ENCODE measurements around the gene HTR7. TPM values are rescaled to one million over a fixed set of nuclear protein-coding genes. Genes with fewer than 3 reads are reported as not detected.
"Not testable (repeated sequence)": the region's sequence is repeated elsewhere in the genome, so short reads cannot be mapped to it uniquely, and the experiment has no call there.

The HTR7 gene
- total RNA-seq, 8 experiments from 2014 or later: 0.14 to 3.5 (median 0.68) TPM

- in situ Hi-C loops (cut with MboI; ENCODE audit: low pct_unique_long_range_greater_than_20kb in 2 of 9, low sequenced_read_pairs in 9 of 9, unreplicated experiment in 9 of 9): no loop called here
- ATAC-seq (replicated peaks in 6 of 8): no peak
- Histone ChIP-seq H3K4me3 (no peak overlapping the region), H3K4me1 (replicated peaks in 1 of 2) (no peaks in the 10 kb centered on the region), H3K27ac (no peak overlapping the region)
- WGBS, 10 experiments: 21 to 100% (median 68%) methylated on average over 1 to 2 of the region's 2 CpGs; no CpG with 5 or more reads in 1 of the 10 experiments
Measured at GRCh38 chr10:90817128-90817889, 40.5 kb downstream of the HTR7 start.

DNA sequence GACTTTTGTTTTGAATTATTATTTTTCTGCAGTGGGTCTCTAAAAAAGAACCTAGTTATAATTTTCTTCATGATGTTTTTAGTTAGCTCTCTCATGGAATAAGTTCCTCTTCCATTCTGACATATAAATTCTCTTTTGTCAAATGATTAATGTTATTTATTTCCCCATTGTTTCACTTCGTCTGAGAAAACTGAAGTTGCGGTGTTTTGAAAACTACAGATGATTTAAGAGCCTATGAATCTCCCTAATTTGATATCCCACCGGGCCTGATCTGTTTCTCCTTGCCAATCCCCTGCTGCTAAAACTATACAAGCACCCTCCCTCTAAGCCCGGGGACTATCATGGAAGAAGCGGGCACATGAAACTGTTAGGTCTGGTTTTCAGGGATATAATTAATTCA is 41.4 kb downstream of the HTR7 start:
- ATAC-seq (replicated peaks in 6 of 8): no peak
- Histone ChIP-seq H3K27ac (no peak overlapping the region), H3K4me3 (no peak overlapping the region), H3K4me1 (replicated peaks in 1 of 2) (no peaks in the 10 kb centered on the region)
- in situ Hi-C loops (cut with MboI; ENCODE audit: low pct_unique_long_range_greater_than_20kb in 2 of 9, low sequenced_read_pairs in 9 of 9, unreplicated experiment in 9 of 9): no loop called here
- WGBS, 10 experiments: 33 to 91% (median 78%) methylated on average over 1 to 5 of the region's 5 CpGs

GRCh38 chr10:90813594-90814365 is 44.1 kb downstream of the HTR7 start:
- Histone ChIP-seq H3K4me3 (no peak overlapping the region), H3K27ac (no peak overlapping the region), H3K4me1 (replicated peaks in 1 of 2) (no peaks in the 10 kb centered on the region)
- in situ Hi-C loops (cut with MboI; ENCODE audit: low pct_unique_long_range_greater_than_20kb in 2 of 9, low sequenced_read_pairs in 9 of 9, unreplicated experiment in 9 of 9): no loop called here
- no peak for ATAC-seq (replicated peaks in 6 of 8)
- 49 to 100% (median 95%) methylated on average over 1 to 6 of the region's 7 CpGs; no CpG with 5 or more reads in 3 of the 10 experiments for WGBS, 10 experiments

DNA sequence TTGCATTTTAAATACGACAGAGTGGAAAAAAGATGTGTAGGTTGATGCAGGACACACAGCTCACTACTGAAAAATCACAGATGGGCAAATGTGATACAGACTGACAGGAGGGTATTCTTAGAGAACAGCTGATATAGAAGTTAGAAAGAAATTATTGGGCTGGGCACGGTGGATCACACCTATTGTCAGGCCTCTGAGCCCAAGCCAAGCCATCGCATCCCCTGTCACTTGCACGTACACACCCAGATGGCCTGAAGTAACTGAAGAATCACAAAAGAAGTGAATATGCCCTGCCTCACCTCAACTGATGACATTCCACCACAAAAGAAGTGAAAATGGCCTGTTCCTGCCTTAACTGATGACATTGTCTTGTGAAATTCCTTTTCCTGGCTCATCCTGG is 50.7 kb downstream of the HTR7 start:
- ATAC-seq (replicated peaks in 6 of 8); in situ Hi-C loops (cut with MboI; ENCODE audit: low pct_unique_long_range_greater_than_20kb in 2 of 9, low sequenced_read_pairs in 9 of 9, unreplicated experiment in 9 of 9); H3K4me3 ChIP-seq; H3K27ac ChIP-seq; H3K4me1 ChIP-seq (replicated peaks in 1 of 2): not testable (repeated sequence)
- 29 to 100% (median 80%) methylated on average over 1 to 4 of the region's 4 CpGs; no CpG with 5 or more reads in 5 of the 10 experiments for WGBS, 10 experiments

- ATAC-seq (replicated peaks in 6 of 8): no peak
- no peak overlapping the region for H3K4me3 ChIP-seq
- in situ Hi-C loops (cut with MboI; ENCODE audit: low pct_unique_long_range_greater_than_20kb in 2 of 9, low sequenced_read_pairs in 9 of 9, unreplicated experiment in 9 of 9): no loop called here
- no peaks in the 10 kb centered on the region for H3K4me1 ChIP-seq (replicated peaks in 1 of 2)
- H3K27ac ChIP-seq: no peak overlapping the region
- 50 to 86% (median 64%) methylated on average over 1 of the region's 1 CpG; no CpG with 5 or more reads in 6 of the 10 experiments for WGBS, 10 experiments
Measured at GRCh38 chr10:90806677-90807076, 51.2 kb downstream of the HTR7 start.

- in situ Hi-C loops (cut with MboI; ENCODE audit: low pct_unique_long_range_greater_than_20kb in 2 of 9, low sequenced_read_pairs in 9 of 9, unreplicated experiment in 9 of 9): no loop called here
- ATAC-seq (replicated peaks in 6 of 8): no peak
- 0 to 60% (median 21%) methylated on average over 1 of the region's 1 CpG; no CpG with 5 or more reads in 4 of the 10 experiments for WGBS, 10 experiments
- Histone ChIP-seq H3K4me3 (no peak overlapping the region), H3K4me1 (replicated peaks in 1 of 2) (no peaks in the 10 kb centered on the region), H3K27ac (no peak overlapping the region)
Measured at GRCh38 chr10:90805206-90805605, 52.6 kb downstream of the HTR7 start.

DNA sequence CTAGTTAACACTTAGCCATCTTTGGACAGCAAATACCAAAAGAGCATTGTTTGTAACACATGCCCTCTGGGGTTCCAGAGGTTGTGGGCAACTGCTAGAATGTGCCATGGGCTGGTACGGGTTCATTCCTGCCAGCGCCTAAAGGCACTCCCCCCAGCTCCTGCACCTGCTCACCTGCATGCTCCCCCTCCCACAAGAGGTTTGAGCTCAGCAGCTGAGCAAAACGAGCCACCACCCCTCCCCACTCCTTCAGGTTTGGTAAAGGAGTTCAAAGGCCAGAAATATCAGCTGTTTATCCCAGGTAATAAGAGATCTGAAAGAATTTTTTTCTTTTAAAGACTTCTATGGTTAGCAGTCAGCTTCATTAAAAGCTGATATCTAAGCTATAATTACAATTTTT is 53.5 kb downstream of the HTR7 start:
- in situ Hi-C loops (cut with MboI; ENCODE audit: low pct_unique_long_range_greater_than_20kb in 2 of 9, low sequenced_read_pairs in 9 of 9, unreplicated experiment in 9 of 9): no loop called here
- Histone ChIP-seq H3K4me1 (replicated peaks in 1 of 2) (no peaks in the 10 kb centered on the region), H3K4me3 (no peak overlapping the region), H3K27ac (no peak overlapping the region)
- 0 to 88% (median 62%) methylated on average over 1 to 3 of the region's 3 CpGs; no CpG with 5 or more reads in 1 of the 10 experiments for WGBS, 10 experiments
- ATAC-seq (replicated peaks in 6 of 8): no peak

DNA sequence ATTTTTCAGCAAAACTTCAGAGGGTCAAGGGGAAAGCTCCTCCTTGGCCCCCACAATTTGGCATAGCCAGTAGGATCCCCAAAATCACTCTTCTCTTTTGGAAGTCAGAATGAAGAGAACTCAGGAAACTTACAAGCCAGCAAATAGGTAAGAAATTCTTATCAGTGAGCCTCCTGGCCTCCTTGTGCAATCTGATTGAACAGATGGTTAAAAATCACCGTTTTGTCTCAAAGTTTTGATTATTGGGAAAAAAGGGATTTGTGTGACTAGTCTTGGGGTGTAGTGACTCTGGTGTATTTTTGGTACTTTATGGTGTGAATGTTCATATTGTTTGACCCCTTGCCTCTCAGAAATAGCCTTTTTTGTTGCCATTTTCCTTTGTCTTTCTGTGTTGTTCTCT is 56.2 kb downstream of the HTR7 start:
- Histone ChIP-seq H3K27ac (no peak overlapping the region), H3K4me3 (no peak overlapping the region), H3K4me1 (replicated peaks in 1 of 2) (no peaks in the 10 kb centered on the region)
- ATAC-seq (replicated peaks in 6 of 8): no peak
- 0 to 100% (median 57%) methylated on average over 1 of the region's 1 CpG; no CpG with 5 or more reads in 3 of the 10 experiments for WGBS, 10 experiments
- in situ Hi-C loops (cut with MboI; ENCODE audit: low pct_unique_long_range_greater_than_20kb in 2 of 9, low sequenced_read_pairs in 9 of 9, unreplicated experiment in 9 of 9): no loop called here

GRCh38 chr10:90800232-90800796 is 57.5 kb downstream of the HTR7 start:
- in situ Hi-C loops (cut with MboI; ENCODE audit: low pct_unique_long_range_greater_than_20kb in 2 of 9, low sequenced_read_pairs in 9 of 9, unreplicated experiment in 9 of 9): no loop called here
- H3K27ac ChIP-seq: no peak overlapping the region
- no peaks in the 10 kb centered on the region for H3K4me1 ChIP-seq (replicated peaks in 1 of 2)
- 14 to 100% (median 57%) methylated on average over 1 to 4 of the region's 5 CpGs; no CpG with 5 or more reads in 1 of the 10 experiments for WGBS, 10 experiments
- H3K4me3 ChIP-seq: no peak overlapping the region
- no peak for ATAC-seq (replicated peaks in 6 of 8)

DNA sequence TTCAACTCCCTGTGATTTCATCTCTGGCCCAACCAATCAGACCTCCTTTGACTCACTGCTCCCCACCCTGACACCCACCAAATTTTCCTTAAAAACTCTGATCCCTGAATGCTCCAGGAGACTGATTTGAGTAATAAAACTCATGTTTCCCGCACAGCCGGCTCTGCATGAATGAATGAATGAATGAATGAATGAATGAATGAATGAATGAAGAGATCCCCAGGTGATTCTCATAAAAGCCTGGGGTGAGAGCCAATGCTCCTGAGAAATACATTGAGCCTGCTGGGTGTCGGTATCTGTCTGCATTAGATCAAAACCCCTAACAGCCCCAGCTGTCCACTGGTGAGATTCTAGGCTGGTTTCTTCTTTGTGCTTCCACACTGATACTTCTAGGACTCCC is 58.7 kb downstream of the HTR7 start:
- WGBS, 10 experiments: 71 to 100% (median 95%) methylated on average over 1 to 3 of the region's 3 CpGs; no CpG with 5 or more reads in 6 of the 10 experiments
- no peak for ATAC-seq (replicated peaks in 6 of 8)
- no peak overlapping the region for H3K27ac ChIP-seq
- no peaks in the 10 kb centered on the region for H3K4me1 ChIP-seq (replicated peaks in 1 of 2)
- H3K4me3 ChIP-seq: no peak overlapping the region
- in situ Hi-C loops (cut with MboI; ENCODE audit: low pct_unique_long_range_greater_than_20kb in 2 of 9, low sequenced_read_pairs in 9 of 9, unreplicated experiment in 9 of 9): no loop called here

DNA sequence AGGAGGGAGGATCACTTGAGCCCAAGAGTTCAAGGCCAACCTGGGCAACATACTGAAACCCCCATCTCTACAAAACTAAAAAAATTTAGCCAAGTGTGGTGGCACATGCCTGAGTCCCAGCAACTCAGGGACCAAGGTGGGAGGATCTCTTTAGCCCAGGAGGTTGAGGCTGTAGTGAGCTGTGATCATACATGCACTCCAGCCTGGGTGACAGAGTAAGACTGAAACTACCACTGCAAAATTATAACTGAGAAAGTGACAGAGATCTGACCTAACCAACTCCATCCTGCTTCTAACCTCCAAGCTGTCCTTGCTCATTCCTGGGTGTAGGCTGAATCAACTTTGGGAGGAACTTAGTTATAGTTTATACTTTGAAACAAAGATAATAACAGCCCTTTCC is 59.4 kb downstream of the HTR7 start:
- no peak overlapping the region for H3K27ac ChIP-seq
- no peaks in the 10 kb centered on the region for H3K4me1 ChIP-seq (replicated peaks in 1 of 2)
- ATAC-seq (replicated peaks in 6 of 8): no peak
- in situ Hi-C loops (cut with MboI; ENCODE audit: low pct_unique_long_range_greater_than_20kb in 2 of 9, low sequenced_read_pairs in 9 of 9, unreplicated experiment in 9 of 9): no loop called here
- no peak overlapping the region for H3K4me3 ChIP-seq

- H3K4me3 ChIP-seq: no peak overlapping the region
- no peak for ATAC-seq (replicated peaks in 6 of 8)
- H3K4me1 ChIP-seq (replicated peaks in 1 of 2): no peaks in the 10 kb centered on the region
- WGBS, 10 experiments: 26 to 95% (median 66%) methylated on average over 1 to 2 of the region's 2 CpGs
- H3K27ac ChIP-seq: no peak overlapping the region
- in situ Hi-C loops (cut with MboI; ENCODE audit: low pct_unique_long_range_greater_than_20kb in 2 of 9, low sequenced_read_pairs in 9 of 9, unreplicated experiment in 9 of 9): no loop called here
Measured at GRCh38 chr10:90790422-90790821, 67.4 kb downstream of the HTR7 start.

DNA sequence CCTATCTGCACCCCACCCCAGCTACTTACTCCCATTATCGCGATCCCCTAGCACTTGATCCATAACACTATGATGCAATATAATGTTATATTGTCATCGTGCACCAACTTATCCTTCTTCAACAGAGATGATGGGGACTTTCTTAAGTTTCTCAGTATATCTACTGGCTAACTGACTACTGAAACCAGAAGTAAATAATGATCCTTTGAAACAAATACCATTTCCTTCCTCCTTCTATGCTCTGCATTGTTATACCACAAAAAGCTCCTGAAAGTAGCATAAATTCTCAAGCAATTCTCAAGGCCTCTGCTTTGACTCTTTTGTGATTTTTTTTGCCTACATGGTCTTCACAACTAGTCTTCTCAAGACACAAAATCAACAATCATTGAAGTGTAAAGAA is 68.9 kb downstream of the HTR7 start:
- Histone ChIP-seq H3K27ac (no peak overlapping the region), H3K4me3 (no peak overlapping the region), H3K4me1 (replicated peaks in 1 of 2) (no peaks in the 10 kb centered on the region)
- WGBS, 10 experiments: 42 to 100% (median 76%) methylated on average over 1 to 3 of the region's 3 CpGs
- in situ Hi-C loops (cut with MboI; ENCODE audit: low pct_unique_long_range_greater_than_20kb in 2 of 9, low sequenced_read_pairs in 9 of 9, unreplicated experiment in 9 of 9): no loop called here
- ATAC-seq (replicated peaks in 6 of 8): no peak

Data from motor neuron (in vitro differentiated cells).